GM19324 (cell line): ENCODE measurements around the gene ENDOV.
"Not testable (repeated sequence)": the region's sequence is repeated elsewhere in the genome, so short reads cannot be mapped to it uniquely, and the experiment has no call there.

ENCODE experiments used
- ATAC-seq: cut with Tn5 transposase; IDR thresholded peaks from one replicate; pipeline ENCODE4 v1.9.1; 2021; ENCODE audit warnings: mild to moderate bottlenecking, moderate library complexity; ENCODE audit not compliant: unreplicated experiment, low FRiP score

ENDOV gene

DNA sequence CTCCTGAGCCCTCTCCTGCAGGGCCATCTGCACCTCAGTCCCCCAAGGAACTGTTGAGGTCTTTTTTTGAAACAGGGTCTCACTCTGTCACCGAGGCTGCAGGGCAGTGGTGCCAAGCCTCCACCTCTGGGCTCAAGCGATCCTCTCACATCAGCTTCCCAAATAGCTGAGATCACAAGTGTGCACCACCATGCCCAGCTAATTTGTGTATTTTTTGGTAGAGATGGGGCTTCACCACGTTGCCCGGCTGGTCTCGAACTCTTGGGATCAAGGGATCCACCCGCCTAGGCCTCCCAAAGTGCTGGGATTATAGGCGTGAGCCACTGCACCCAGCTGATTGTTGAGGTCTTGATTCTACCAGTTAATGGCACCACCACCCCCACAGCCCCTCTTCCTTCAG, 27.9 kb upstream of the ENDOV start:
- ATAC-seq, result no peak

DNA sequence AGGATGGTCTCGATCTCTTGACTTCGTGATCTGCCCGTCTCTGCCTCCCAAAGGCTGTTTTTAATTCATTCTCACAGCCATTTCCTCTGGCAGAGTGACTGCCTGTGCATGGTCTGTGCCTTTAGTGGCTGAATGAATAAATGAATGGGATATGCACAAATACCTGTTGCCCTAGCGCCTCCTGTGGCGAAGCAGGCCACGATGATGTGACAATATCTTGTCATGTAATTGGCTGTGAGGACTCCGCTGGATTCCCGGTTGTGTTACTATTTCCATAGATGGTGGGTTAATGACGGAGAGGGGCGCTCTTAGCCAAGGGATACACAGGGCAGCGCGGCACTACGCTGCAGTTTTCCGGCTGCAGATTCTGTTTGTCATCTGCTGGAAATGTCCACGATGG, 26.8 kb upstream of the ENDOV start:
- ATAC-seq, result no peak

DNA sequence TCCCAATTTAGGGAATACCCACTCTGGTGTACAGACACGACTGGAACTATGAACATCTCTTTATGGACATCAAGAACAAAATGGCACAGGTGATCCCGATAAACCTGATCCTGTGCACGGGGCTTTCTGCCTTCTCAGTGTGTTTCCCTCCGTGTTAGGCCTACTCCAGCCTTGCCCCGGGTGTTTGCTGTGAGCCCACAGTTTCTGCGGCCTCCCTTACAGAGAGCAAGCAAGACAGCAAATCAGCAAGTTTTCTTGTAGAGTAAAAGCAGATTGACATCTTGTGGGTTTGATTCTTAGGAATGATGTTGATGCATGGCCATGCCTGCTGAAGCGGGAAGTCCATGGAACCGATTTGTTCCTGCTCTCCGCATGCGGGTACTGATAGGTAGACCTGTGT, 26.4 kb upstream of the ENDOV start:
- ATAC-seq, result no peak

- no peak for ATAC-seq
Observed at GRCh38 chr17:80389011-80389995, 25.7 kb upstream of the ENDOV start.

DNA sequence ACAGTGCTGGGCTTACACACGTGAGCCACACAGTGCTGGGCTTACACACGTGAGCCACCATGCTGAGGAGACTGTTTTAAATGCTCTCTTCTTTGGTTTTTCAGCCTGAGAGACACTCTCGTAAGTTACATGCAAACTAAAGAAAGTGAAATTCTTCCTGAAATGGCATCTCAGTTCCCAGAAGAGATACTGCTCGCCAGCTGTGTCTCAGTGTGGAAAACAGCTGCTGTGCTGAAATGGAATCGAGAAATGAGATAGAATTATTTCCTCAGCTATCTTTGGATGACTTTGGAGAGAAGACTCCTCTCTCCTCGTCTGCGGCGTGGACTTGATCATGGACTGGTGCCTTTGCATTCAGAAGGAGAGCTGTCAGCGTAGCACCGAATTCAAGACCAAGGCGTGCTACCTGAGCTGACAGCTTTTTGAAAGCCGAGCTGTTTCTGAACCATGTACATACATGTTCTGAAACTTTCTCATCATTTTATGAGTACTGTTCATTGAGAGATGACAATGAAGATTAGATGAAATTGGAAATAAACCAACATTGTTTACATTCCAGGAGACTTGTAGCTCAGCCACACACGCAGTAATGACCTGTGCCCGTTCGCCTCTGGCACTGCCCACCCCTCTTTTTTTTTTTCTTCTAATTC, 21.6 kb upstream of the ENDOV start:
- no peak for ATAC-seq

GRCh38 chr17:80393961-80394360, 21.0 kb upstream of the ENDOV start:
- ATAC-seq, result no peak

- ATAC-seq, result no peak
Observed at GRCh38 chr17:80394629-80395216, 20.2 kb upstream of the ENDOV start.

DNA sequence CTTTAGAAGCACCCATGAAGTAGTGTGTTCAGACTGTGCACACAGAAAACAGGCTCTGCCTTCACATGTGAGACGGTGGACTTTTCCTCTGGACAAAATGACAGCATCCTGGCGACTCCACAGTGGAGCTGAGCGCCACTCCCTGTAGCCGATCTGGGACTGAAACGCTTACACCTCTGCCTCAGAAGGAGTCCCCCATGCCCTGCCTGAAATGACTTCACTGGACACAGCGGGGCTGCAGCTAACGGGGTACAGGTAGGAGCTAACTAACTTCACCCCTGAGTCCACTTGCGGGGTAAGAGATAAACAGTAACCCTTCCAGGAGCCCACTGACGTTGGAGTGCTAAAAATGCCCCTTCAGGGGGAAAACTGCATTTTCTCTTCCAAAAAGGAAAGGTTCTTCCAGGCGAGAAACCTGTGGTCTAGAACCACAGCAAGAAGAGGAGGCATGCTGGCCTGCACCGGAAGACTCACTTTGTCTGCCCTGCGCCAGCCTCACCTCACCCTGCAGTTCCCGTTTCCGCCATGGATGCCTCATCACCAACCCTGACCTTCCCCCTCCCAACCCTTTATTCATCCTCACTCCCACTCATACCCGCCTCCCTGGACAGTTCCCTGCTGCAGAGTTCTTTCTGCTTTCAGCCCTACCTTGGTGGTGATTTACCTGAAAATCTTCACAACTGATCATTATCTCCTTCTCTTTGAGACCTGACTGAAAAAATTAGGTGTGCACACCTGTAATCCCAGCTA, 19.4 kb upstream of the ENDOV start:
- ATAC-seq, result no peak

GRCh38 chr17:80396157-80397033, 18.6 kb upstream of the ENDOV start:
- no peak for ATAC-seq

DNA sequence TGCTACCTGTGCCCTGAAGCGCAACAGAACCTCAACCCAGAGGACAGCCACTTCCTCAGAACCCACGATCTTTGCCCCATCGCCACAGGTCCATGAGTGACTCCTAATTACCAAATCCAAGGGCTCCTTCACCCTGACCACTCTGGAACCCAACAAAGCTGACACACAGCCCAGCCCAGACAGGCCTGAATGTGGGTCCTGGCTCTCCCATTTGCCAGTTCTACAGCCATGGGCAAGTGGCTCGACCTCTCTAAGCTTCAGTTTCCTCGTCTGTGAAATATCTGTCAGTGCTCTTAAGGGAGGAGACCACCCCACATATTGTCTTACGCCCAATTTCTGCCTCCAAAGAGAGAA, 18.0 kb upstream of the ENDOV start:
- ATAC-seq, result no peak

DNA sequence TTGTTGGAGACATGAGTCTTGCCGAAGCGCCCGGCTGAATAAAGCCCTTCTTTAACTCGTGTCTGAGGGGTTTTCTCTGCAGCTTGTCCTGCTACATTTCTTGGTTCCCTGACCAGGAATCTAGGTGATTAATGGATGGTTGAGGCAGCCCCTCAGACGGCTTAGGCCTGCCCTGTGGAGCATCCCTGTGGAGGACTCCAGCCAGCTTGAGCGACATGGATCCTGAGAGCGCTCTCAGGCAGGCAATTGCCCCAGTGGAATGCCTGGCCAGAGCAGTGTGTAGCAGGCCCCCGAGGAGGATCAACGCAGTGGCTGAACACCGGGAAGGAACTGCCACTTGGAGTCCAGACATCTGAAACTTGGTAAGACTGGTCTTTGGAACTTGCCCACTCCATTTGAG, 17.3 kb upstream of the ENDOV start:
- no peak for ATAC-seq

- ATAC-seq, result not testable (repeated sequence)
Observed at GRCh38 chr17:80401086-80401485, 13.9 kb upstream of the ENDOV start.

- not testable (repeated sequence) for ATAC-seq
Observed at GRCh38 chr17:80402102-80402501, 12.9 kb upstream of the ENDOV start.

GRCh38 chr17:80402959-80403358, 12.0 kb upstream of the ENDOV start:
- ATAC-seq, result no peak

DNA sequence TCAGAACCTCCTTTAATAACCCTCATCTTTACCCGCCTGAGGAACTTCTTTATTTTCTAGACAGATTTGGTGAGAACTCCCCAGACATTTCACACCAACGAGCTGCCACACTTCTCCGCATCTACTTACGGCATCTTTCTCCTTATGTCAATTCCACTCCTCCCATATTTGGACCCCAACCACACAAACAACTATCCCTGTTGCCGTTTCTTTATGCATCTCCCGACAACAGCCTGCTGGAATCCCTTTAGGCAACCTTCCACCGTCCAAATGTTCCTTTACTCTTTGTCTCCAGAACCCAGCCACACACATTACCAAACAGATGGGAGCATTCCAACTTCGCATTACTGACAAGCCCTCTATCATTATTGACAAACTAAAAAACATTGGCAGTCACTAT, 8.8 kb upstream of the ENDOV start:
- no peak for ATAC-seq

- not testable (repeated sequence) for ATAC-seq
Observed at GRCh38 chr17:80407917-80408316, 7.0 kb upstream of the ENDOV start.

- ATAC-seq, result no peak
Observed at GRCh38 chr17:80408872-80409271, 6.1 kb upstream of the ENDOV start.

DNA sequence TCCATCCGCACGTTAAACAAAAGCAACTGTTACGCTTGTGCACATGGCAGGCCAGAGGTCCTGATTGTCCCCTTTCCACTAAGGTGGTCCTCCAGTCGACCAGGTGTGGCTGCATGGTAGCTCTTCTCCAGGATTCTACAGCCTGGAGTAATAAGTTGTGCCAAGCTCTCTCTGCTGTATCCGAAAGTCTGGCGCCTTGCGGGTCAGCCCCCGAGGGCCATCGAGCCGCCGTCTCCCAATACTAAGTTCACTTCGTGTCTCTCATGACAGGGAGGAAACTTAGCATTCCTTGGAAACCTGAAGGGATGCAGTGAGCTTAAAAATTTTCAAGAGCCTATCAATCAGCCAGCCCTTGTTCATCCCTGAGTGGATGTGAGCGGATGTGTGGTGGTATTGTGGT, 5.3 kb upstream of the ENDOV start:
- ATAC-seq, result no peak

GRCh38 chr17:80410441-80411087, 4.4 kb upstream of the ENDOV start:
- not testable (repeated sequence) for ATAC-seq
